HG03175 (cell line): ENCODE data around the gene SLC1A5.
"Not testable (repeated sequence)": the region's sequence is repeated elsewhere in the genome, so short reads cannot be mapped to it uniquely, and the experiment has no call there.

ENCODE experiments used
- ATAC-seq: cut with Tn5 transposase; IDR thresholded peaks from one replicate; pipeline ENCODE4 v1.9.1; 2021; ENCODE audit warnings: mild to moderate bottlenecking, moderate library complexity; ENCODE audit not compliant: unreplicated experiment

SLC1A5 gene

GRCh38 chr19:46802152-46802551 lies 13.8 kb upstream of the SLC1A5 start:
- ATAC-seq, result no peak

GRCh38 chr19:46798713-46799112 lies 10.3 kb upstream of the SLC1A5 start:
- no peak for ATAC-seq

DNA sequence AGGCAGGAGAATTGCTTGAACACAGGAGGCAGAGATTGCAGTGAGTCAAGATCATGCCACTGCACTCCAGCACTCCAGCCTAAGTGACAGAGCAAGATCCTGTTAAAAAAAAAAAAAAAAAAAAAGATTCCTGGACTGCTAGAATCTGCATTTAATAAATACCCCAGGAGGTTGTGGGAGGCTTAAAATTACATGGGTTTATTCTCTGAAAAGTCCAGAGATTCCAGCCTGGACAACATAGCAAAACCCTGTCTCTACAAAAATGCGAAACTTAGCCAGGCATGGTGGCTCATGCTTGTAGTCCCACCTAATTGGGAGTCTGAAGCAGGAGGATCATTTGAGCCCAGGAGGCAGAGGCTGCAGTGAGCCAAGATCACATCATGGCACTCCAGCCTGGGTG lies 9.5 kb upstream of the SLC1A5 start:
- ATAC-seq, result no peak

DNA sequence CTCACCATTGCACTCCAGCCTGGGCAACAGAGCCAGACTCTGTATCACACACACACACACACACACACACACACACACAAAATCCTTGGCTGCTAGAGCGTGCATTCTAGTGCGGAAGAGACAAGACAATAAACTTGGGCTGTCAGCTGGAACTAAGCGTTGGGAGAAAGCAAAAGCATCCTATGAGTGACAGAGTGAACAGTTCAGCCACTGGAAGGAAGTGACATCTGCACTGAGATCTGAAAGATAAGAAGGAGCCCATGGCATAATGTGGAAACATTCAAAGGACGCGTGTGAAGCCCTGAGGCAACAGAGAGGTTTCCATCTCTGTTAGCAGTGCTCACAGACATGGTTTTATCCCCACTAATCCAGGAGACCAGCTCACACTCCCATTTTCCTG lies 3.5 kb upstream of the SLC1A5 start:
- no peak for ATAC-seq

DNA sequence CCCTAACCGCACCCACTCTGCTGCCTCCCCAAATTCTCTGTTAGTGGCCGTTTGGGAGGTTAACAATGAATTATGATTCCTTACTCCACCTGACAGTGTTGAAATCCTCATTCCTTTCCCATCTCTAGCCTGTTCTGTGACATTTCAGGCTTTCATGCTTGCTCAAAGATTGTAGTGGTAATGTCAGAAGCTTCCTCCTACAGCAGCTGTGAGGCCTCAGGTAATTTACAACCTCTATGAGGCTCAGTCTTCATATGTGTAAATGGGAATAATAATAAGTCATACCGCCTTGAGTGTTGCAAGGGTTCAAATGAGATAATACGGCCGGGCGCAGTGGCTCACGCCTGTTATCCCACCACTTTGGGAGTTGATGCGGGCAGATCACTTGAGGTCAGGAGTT lies 977 bp upstream of the SLC1A5 start:
- ATAC-seq, result no peak

GRCh38 chr19:46788968-46789338 lies 559 bp upstream of the SLC1A5 start:
- no peak for ATAC-seq

DNA sequence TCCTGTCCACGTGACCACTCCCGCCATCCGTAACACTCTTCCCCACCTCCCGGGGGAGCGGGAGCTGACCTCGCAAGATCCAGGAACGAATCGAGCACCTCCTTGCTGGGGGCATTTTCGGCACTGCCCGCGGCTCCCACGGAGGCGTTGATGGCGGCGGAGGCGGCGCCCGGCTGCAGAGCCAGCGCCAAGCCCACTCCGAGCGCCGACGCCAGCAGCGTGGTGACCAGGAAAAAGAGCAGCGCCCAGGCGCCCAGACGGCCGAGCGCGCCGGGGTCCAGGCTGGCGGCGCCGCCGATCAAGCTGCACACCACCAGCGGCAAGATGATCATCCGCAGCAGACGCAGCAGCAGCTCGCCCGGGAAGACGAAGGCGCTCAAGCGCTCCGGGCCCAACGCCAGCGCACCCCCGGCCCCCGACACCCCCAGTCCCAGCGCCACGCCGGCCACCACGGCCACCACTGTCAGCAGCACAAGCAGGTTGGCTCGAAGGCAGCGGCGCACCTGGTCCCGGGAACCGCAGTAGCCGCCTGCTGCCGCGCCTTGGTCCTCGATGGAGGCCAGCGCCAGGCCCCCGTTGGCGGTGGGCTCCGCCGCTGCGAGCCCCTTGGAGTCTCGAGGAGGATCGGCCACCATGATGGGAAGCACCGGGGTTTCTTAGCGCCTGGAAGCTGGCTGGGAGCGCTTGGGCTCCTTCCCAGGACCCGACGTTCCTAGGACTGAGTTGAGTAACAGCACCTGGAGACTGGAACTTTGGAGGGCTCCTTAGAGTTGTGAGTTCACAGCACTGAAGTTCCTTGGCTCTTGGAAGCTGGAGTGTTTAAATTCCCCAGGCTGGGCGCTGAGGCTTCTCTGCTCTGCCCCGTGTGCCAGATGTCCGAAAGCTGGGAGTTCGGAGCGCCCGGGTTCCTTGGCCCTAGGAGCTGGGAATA lies 798 bp downstream of the SLC1A5 start:
- ATAC-seq, result no peak

- no peak for ATAC-seq
Measured at GRCh38 chr19:46787040-46787330, 1.4 kb downstream of the SLC1A5 start.

DNA sequence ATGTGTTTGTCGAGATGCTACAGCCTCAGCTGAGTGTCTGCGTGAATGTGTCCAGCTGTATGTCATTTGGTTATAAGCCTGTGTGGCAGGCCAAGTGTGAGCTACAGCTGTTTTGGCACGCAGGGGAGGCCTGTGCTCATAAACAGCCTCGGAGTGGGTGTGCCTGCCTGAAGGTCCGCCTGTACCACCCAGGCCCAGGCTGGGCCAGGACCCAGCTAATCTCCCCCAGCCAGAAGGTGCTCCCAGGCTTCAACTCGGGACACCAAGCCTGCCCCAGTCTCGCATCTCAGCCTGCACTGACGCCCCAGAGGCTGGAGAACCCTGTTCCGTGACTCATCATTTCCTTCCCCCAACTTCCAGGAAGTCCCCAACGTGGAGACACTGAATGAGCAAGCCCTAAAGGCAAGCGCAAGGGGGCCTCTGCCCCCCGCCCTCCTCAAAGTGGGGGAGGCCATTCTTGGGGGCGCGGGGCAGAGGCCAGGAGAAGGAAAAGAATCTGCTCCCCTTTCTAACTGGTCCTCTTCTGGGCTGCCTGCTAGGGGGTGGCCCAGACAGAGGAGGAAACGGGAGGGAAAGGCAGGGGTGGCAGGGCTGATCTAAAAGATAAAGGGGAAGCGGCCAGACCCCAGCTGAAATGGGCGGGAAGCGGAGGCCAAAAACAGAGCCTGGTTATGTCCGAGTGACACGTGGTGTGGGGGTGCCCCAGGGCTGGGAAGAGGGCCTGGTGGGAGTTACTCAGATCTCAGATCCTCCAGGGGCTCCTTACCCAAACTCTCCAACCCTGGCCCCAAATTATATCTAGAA lies 2.0 kb downstream of the SLC1A5 start:
- peak; percentile 34 for ATAC-seq

DNA sequence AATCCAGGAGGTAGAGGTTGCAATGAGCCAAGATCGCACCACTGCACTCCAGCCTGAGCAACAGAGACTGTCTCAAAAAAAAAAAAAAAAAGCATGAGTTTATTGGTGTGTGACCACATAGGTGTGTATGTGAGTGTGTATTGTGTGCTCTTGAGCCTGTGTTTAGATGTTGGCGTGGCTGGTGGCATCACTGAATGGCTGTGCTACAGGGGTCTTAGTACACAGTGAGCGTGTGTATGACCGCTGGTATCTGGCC lies 2.5 kb downstream of the SLC1A5 start:
- ATAC-seq, result no peak

DNA sequence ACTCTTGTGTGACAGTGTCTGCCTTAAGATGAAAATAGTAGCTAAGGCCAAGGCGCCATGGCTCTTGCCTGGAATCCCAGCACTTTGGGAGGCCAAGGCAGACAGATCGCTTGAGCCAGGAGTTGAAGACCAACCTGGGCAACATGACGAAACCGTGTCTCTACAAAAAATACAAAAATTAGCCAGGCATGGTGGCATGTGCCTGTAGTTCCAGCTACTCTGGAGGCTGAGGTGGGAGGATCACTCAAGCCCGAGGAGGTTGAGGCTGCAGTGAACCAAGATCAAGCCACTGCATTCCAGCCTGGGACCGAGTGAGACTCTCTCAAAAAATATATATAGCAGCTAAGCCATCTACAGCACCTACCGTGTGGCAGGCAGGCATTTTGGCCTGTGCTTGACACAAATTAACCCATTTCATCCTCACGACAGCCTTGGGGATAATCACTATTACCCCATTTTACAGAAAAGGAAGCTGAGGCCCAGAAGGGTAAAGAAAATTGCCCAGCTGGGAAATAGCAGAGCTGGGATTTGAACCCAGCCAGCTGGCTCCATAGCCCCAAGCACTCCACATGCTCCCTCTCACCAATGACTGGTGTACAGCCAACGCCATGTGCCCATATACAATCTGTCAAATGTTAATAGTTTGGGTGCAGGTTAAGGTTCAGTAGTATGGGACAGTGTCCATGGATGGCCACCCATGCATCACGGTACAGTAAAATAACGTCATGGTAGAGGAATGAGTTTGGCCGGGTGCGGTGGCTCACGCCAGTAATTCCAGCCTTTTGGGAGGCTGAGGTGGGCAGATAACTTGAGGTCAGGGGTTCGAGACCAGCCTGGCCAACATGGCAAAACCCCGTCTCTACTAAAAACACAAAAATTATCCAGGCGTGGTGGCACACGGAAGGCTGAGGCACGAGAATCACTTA lies 3.1 kb downstream of the SLC1A5 start:
- ATAC-seq, result no peak

GRCh38 chr19:46784262-46785053 lies 3.9 kb downstream of the SLC1A5 start:
- ATAC-seq, result peak; percentile 26

GRCh38 chr19:46783670-46784069 lies 4.7 kb downstream of the SLC1A5 start:
- no peak for ATAC-seq

GRCh38 chr19:46782355-46783019 lies 5.9 kb downstream of the SLC1A5 start:
- no peak for ATAC-seq

DNA sequence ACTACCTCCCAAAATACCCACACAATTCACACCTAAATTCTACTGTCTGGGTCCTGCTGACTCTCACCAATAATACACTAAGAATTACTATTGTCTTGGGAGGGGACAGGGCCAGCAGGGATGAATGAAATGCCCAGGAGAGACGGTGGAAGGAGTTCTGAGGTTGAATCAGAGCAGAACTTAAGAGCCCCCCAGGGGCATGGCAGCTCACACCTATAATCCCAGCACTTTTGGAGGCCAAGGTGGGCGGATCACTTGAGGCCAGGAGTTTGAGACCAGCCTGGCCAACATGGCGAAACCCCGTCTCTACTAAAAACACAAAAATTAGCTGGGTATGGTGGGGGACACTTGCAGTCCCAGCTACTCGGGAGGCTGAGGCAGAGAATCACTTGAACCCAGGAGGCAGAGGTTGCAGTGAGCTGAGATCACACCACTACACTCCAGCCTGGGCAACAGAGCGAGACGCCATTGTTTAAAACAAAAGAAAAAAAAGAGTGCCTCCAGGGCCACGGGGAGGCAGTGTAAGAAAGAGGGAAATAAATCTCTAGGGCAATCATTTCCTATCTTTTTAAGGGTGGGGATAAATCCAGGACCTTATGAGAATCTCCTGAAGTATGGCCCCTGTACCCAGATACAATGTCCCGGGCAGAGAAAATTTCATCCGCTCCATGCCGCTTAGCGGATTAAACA lies 10.3 kb downstream of the SLC1A5 start:
- not testable (repeated sequence) for ATAC-seq

DNA sequence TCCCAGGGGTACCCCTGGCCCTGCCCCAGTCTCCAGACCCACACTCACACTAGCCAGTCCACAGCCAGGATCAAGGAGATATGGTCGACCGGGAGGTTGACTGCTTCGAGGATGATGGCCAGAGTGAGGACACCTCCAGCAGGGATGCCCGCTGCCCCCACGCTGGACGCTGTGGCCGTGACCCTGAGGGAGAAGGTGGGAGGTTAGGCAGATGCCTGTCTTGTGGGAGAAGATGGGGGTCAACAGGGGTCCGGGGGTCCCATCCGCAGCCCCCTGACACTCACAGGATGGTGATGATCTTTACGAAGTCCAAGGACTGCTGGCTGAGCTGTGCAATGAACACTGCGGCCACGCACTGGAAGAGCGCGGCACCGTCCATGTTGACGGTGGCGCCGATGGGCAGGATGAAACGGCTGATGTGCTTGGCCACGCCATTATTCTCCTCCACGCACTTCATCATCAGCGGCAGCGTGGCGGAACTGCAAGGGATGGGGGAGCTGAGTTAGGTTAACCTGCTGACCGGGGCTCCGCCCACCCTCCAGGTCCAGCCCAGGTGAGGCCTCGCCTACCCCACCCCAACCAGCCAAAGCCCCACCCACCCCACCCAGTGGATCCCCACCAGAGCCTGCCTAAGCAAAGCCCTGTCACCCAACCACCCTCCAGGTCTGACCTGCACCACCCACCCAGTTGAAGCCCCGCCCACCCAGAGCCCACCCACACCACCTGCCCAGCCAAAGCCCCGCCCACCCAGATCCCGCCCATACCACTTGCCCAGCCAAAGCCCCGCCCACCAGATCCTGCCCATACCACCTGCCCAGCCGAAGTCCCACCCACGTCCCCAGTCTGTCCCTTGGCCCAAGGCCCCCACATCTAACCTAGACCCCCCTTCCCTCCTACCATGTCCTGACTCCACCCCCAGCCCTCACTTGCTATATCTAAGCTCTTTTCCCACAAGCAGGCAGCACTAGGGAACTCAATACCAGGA lies 11.2 kb downstream of the SLC1A5 start:
- no peak for ATAC-seq

DNA sequence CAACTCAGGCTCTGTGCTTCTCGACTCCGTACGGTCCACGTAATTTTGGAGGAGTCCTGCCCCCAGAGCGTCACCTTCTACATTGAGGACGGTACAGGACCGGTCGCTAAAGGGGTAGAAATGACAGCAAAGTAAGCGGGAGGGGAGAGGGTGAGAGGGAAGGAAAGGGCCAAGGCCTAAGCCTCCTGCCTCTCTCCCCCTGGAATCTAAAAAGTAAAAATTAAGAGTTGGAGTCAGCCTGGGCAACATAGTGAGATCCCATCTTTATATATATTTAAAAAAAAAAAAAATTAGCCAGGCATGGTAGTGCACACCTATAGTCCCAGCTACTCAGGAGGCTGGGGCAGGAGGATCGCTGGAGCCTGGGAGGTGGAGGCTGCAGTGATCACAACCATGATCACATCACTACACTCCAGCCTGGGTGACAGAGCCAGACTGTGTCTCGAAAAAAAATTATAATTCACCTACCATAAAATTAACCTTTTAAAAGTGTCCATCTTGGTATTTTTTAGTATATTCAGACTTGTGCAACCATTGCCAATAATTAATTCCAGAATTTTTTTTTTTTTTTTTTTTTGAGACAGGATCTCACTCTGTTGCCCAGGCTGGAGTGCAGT lies 12.6 kb downstream of the SLC1A5 start:
- ATAC-seq, result no peak

DNA sequence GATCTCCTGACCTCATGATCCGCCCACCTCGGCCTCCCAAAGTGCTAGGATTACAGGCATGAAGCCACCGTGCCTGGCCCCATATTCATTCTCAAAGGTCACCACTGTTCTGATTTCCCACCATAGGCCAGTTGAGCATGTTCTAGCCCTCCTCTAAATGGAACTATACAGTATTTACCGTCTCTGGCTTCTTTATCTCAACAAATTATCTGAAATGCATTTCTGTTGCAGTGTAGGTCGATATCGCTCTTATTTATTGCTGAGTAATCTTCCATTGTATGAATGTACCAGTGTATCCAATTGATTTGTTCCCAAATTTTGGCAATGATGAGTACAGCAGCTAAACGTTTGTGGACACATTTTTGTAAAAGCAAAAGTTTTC lies 15.4 kb downstream of the SLC1A5 start:
- no peak for ATAC-seq
